Neural cell (in vitro differentiated cells): ENCODE results near the gene ACAP3.

ENCODE experiments used
- CTCF ChIP-seq: fragments of 450-650 bp; IDR thresholded peaks from 2 replicates; pipeline ENCODE4 v1.5.1; 2014; ENCODE audit warnings: antibody characterized with exemption, mild to moderate bottlenecking, moderate library complexity; ENCODE audit not compliant: poor library complexity, severe bottlenecking
- EP300 ChIP-seq: fragments of 450-650 bp; conservative IDR thresholded peaks from 2 replicates; pipeline ENCODE4 v1.6.1; 2014; ENCODE audit warnings: antibody characterized with exemption, mild to moderate bottlenecking, moderate library complexity; ENCODE audit not compliant: poor library complexity, severe bottlenecking
- POLR2AphosphoS5 ChIP-seq: IDR thresholded peaks from 2 replicates; pipeline ENCODE4 v1.6.1; 2012
- RAD21 ChIP-seq: fragments of 450-650 bp; conservative IDR thresholded peaks from 2 replicates; pipeline ENCODE4 v1.6.1; 2014; ENCODE audit warnings: antibody characterized with exemption, mild to moderate bottlenecking, moderate library complexity
- SMC3 ChIP-seq: fragments of 450-650 bp; conservative IDR thresholded peaks from 2 replicates; pipeline ENCODE4 v1.6.1; 2014; ENCODE audit warnings: antibody characterized with exemption, mild to moderate bottlenecking, moderate library complexity; ENCODE audit not compliant: poor library complexity
- TAF1 ChIP-seq: IDR thresholded peaks from 2 replicates; pipeline ENCODE4 v1.6.1; 2012; ENCODE audit warnings: low read depth

- TF ChIP-seq TAF1 (no peak), CTCF (no peak), EP300 (no peak), POLR2AphosphoS5 (no peak), RAD21 (no peak), SMC3 (no peak)
Measured at GRCh38 chr1:1343811-1344421, 36.2 kb upstream of the ACAP3 start.
